ENCODE measurements around the gene PPBP. TPM values are rescaled to one million over a fixed set of nuclear protein-coding genes. Genes with fewer than 3 reads are reported as not detected.

Gene PPBP
- total and polyA plus RNA-seq, 9 of the 15 experiments (the other 6 are each of a cell fraction or from before 2014, with no cell fraction given) = 0.17 to 0.55 (median 0.29) TPM; not detected in 4

GRCh38 chr4:74013264-74013663 is 25.3 kb upstream of the PPBP start:
- Histone ChIP-seq H3K9me1 (ENCODE audit: control insufficient read depth, insufficient read depth, low read length) (no peaks in the 10 kb centered on the region), H2AFZ (ENCODE audit: low read depth, low read length) (0 out of 2 replicates have a peak overlapping the region, but pooled peaks have one; percentile 46), H3K79me2 (ENCODE audit: control insufficient read depth, insufficient read depth, low read length) (no peaks in the 10 kb centered on the region), H3K4me2 (ENCODE audit: insufficient read depth, low read length) (no peak overlapping the region), H3K36me3 (ENCODE audit: control insufficient read depth, insufficient read depth, low read length) (no peaks in the 10 kb centered on the region), H3K27me3 (ENCODE audit: control insufficient read depth in 2 of 2, insufficient read depth in 2 of 2, low read length in 2 of 2) (no peaks in the 10 kb centered on the region), H3K27ac (ENCODE audit: extremely low read depth, low read depth, low read length) (no peak overlapping the region), H3K9me3 (replicated peaks; ENCODE audit: control insufficient read depth, insufficient read depth, low read depth, low read length) (no peaks in the 10 kb centered on the region), H3K4me3 (no peak overlapping the region), H3K4me1 (replicated peaks in 1 of 2; ENCODE audit: control insufficient read depth in 2 of 2, insufficient read depth in 2 of 2, low read length in 2 of 2) (no peaks in the 10 kb centered on the region; a peak in 1 of 5 replicates), H4K20me1 (replicated peaks; ENCODE audit: control insufficient read depth, insufficient read depth, low read length) (no peaks in the 10 kb centered on the region), H3K9ac (ENCODE audit: insufficient read depth in 1 of 2, low read depth in 2 of 2, low read length in 2 of 2) (no peak overlapping the region)
- POLR2A ChIA-PET = interaction anchor here (0.6 kb wide), 1 partner anchor 1103 kb away, joined by 3 read pairs; no protein-coding TSS in a partner anchor
- DNase-seq (ENCODE audit: extremely low read depth in 1 of 4, low spot score in 3 of 4) = no peak
- 29% methylated on average over 2 of the region's 2 CpGs for WGBS (ENCODE audit: insufficient coverage, low coverage, missing lambda C conversion rate)
- TF ChIP-seq PHB2 (IDR thresholded peaks at IDR 0.05; ENCODE audit: low read depth) (no peak), DLX4 (CRISPR knock-in tag; IDR thresholded peaks at IDR 0.05) (no peak), POLR2AphosphoS2 (IDR thresholded peaks at IDR 0.05; ENCODE audit: low read length) (no peak), RBM14 (IDR thresholded peaks at IDR 0.05; ENCODE audit: borderline replicate concordance, insufficient read depth, low read depth, low read length) (no peak), PURB (CRISPR knock-in tag; IDR thresholded peaks at IDR 0.05; ENCODE audit: low read depth) (no peak)
- FAIRE-seq = no peak
- CTCF ChIA-PET (ENCODE audit: low intra/inter-chr PET ratio) = no interaction called here
- no peak for ATAC-seq
- in situ Hi-C loops (cut with MboI) = no loop called here
- intact Hi-C loops (cut with micrococcal nuclease) = no loop called here
- no TSS peak for BruUV-seq (replicated peaks)

- Histone ChIP-seq H3K4me3 (no peak overlapping the region), H4K20me1 (replicated peaks; ENCODE audit: control insufficient read depth, insufficient read depth, low read length) (no peaks in the 10 kb centered on the region), H3K27ac (ENCODE audit: extremely low read depth, low read depth, low read length) (no peak overlapping the region), H3K36me3 (ENCODE audit: control insufficient read depth, insufficient read depth, low read length) (no peaks in the 10 kb centered on the region), H3K9ac (ENCODE audit: insufficient read depth in 1 of 2, low read depth in 2 of 2, low read length in 2 of 2) (no peak overlapping the region), H3K27me3 (ENCODE audit: control insufficient read depth in 2 of 2, insufficient read depth in 2 of 2, low read length in 2 of 2) (no peaks in the 10 kb centered on the region), H3K79me2 (ENCODE audit: control insufficient read depth, insufficient read depth, low read length) (no peaks in the 10 kb centered on the region), H3K9me3 (replicated peaks; ENCODE audit: control insufficient read depth, insufficient read depth, low read depth, low read length) (no peaks in the 10 kb centered on the region), H3K9me1 (ENCODE audit: control insufficient read depth, insufficient read depth, low read length) (no peaks in the 10 kb centered on the region), H3K4me1 (replicated peaks in 1 of 2; ENCODE audit: control insufficient read depth in 2 of 2, insufficient read depth in 2 of 2, low read length in 2 of 2) (peaks cover 0 to 3% of the 10 kb centered on the region in 2 experiments; a peak in 2 of 5 replicates), H3K4me2 (ENCODE audit: insufficient read depth, low read length) (no peak overlapping the region), H2AFZ (ENCODE audit: low read depth, low read length) (no peak overlapping the region)
- WGBS (ENCODE audit: insufficient coverage, low coverage, missing lambda C conversion rate) = 57% methylated on average over 4 of the region's 4 CpGs
- ATAC-seq = no peak
- DNase-seq (ENCODE audit: extremely low read depth in 1 of 4, low spot score in 3 of 4) = no peak
- no peak for TF ChIP-seq SRSF9 (IDR thresholded peaks at IDR 0.05; ENCODE audit: borderline replicate concordance, low read depth, low read length)
- TF ChIP-seq ZNF316 (IDR thresholded peaks at IDR 0.05) = peak; percentile 54
- TF ChIP-seq C11orf30 (IDR thresholded peaks at IDR 0.05; ENCODE audit: low read depth) = peak; percentile 33; the same call in 1 of the 2 replicates
- ChIA-PET CTCF (ENCODE audit: low intra/inter-chr PET ratio) (no interaction called here), POLR2A (interaction anchor here (0.9 kb wide), 1 partner anchor 493 kb away, joined by 3 read pairs; no protein-coding TSS in a partner anchor)
- FAIRE-seq = no peak
- in situ Hi-C loops (cut with MboI) (no loop called here), intact Hi-C loops (cut with micrococcal nuclease) (no loop called here)
- no TSS peak for BruUV-seq (replicated peaks)
Observed at GRCh38 chr4:74012130-74012529, 24.1 kb upstream of the PPBP start.

All from K562 (cell line).